CD4-positive, alpha-beta T cell (primary cell): ENCODE results near the gene NPSR1. TPM values are rescaled to one million over a fixed set of nuclear protein-coding genes. Genes with fewer than 3 reads are reported as not detected.

Source experiments
- ATAC-seq: fragments of 200-7000 bp; cut with Tn5 transposase; one replicate; pipeline ENCODE4 v1.10.0; 2022; ENCODE audit warnings: mild to moderate bottlenecking; ENCODE audit not compliant: poor library complexity
- CTCF ChIA-PET: fragments of 350-600 bp; sonication (Branson Sonifier 250); formaldehyde crosslinking; loops from one replicate; lab custom pipeline; 2021; ENCODE audit warnings: antibody characterized with exemption, inconsistent platforms; lab: Charles Lee
- POLR2A ChIA-PET: fragments of 350-600 bp; sonication (Branson Sonifier 250); formaldehyde crosslinking; loops from one replicate; lab custom pipeline; 2021; ENCODE audit warnings: antibody characterized with exemption, inconsistent platforms; lab: Charles Lee
- DNase-seq, 14 experiments: peaks; one replicate each; pipeline ENCODE4 v3.0.0-alpha.2; 2013 to 2020; ENCODE audit warnings: mixed read lengths in 2 of 14
- H3K27ac ChIP-seq, 2 donors: one replicate each; pipeline versions ENCODE4 v1.5.1 to v1.7.0; 2013; ENCODE audit warnings: low read length in 2 of 2, low read depth in 1 of 2, mild to moderate bottlenecking in 1 of 2
- H3K27me3 ChIP-seq, 2 experiments: 1 replicate in 1 of 2; 2 replicates in 1 of 2; pipeline versions ENCODE4 v1.6.1 to v1.7.0; 2013; ENCODE audit warnings: low read length in 2 of 2, control low read depth in 1 of 2, mild to moderate bottlenecking in 1 of 2, moderate library complexity in 1 of 2; ENCODE audit not compliant: insufficient read depth in 2 of 2, control insufficient read depth in 1 of 2
- H3K36me3 ChIP-seq: one replicate; pipeline ENCODE4 v1.6.1; 2013; ENCODE audit warnings: low read length, control low read depth; ENCODE audit not compliant: insufficient read depth
- H3K4me1 ChIP-seq: one replicate; pipeline ENCODE4 v1.6.1; 2013; ENCODE audit warnings: low read length, control low read depth; ENCODE audit not compliant: insufficient read depth
- H3K4me3 ChIP-seq: one replicate; pipeline ENCODE4 v1.5.1; 2013; ENCODE audit warnings: mild to moderate bottlenecking, low read length, moderate library complexity
- H3K9me3 ChIP-seq, 2 experiments: 1 replicate in 1 of 2; 2 replicates in 1 of 2; pipeline versions ENCODE4 v1.6.1 to v1.7.0; 2013; ENCODE audit warnings: low read length in 2 of 2, mild to moderate bottlenecking in 2 of 2, control low read depth in 1 of 2, moderate library complexity in 1 of 2; ENCODE audit not compliant: control insufficient read depth in 1 of 2, insufficient read depth in 1 of 2
- H3K27ac Mint-ChIP-seq: one replicate; pipeline ENCODE4 v1.8.0; 2020; ENCODE audit warnings: mixed read lengths
- H3K27me3 Mint-ChIP-seq: one replicate; pipeline ENCODE4 v1.8.0; 2021; ENCODE audit warnings: mixed read lengths
- H3K36me3 Mint-ChIP-seq: one replicate; pipeline ENCODE4 v1.8.0; 2021; ENCODE audit warnings: low read depth, mixed read lengths
- H3K4me1 Mint-ChIP-seq: one replicate; pipeline ENCODE4 v1.8.0; 2021; ENCODE audit warnings: low read depth, mixed read lengths
- H3K4me3 Mint-ChIP-seq: one replicate; pipeline ENCODE4 v1.8.0; 2020; ENCODE audit warnings: mild to moderate bottlenecking, mixed read lengths
- H3K9me3 Mint-ChIP-seq: one replicate; pipeline ENCODE4 v1.8.0; 2020; ENCODE audit warnings: mixed read lengths
- CTCF ChIP-seq: fragments of 200-600 bp; IDR thresholded peaks from one replicate; pipeline ENCODE4 v1.8.0; 2022; ENCODE audit warnings: antibody characterized with exemption, mild to moderate bottlenecking
- intact Hi-C, 2 experiments: fragments of 100-400 bp; cut with DNase I in 1 of 2; cut with micrococcal nuclease in 1 of 2; formaldehyde crosslinking; loops; one replicate each; pipeline versions ENCODE4 v1.15.1 to v1.9.0; 2023 to 2025; cut with DNase I, micrococcal nuclease
- total RNA-seq, 174 experiments: library from RNA in 2 of 174; stranded (reverse) in 2 of 174; gene quantifications; one replicate each; pipeline ENCODE4 v1.2.3 and lab custom pipeline; 2021 to 2026

NPSR1 gene
- total RNA-seq, 2 experiments from 2014 or later: not detected

- H3K27ac Mint-ChIP-seq: no peak overlapping the region
- no peak overlapping the region for H3K27ac ChIP-seq
Observed at GRCh38 chr7:34677491-34677890, 19.5 kb downstream of the NPSR1 start.

GRCh38 chr7:34687529-34687928, 29.5 kb downstream of the NPSR1 start:
- H3K4me1 ChIP-seq: no peaks in the 10 kb centered on the region
- H3K36me3 ChIP-seq: no peaks in the 10 kb centered on the region
- H3K27ac ChIP-seq: no peak overlapping the region
- H3K27me3 ChIP-seq: no peaks in the 10 kb centered on the region
- no peaks in the 10 kb centered on the region for H3K36me3 Mint-ChIP-seq
- H3K9me3 Mint-ChIP-seq: peaks cover 2% of the 10 kb centered on the region
- CTCF ChIA-PET: no interaction called here
- no peak overlapping the region for H3K4me3 Mint-ChIP-seq
- no peak overlapping the region for H3K4me3 ChIP-seq
- no peaks in the 10 kb centered on the region for H3K4me1 Mint-ChIP-seq
- POLR2A ChIA-PET: no interaction called here
- H3K27ac Mint-ChIP-seq: no peak overlapping the region
- DNase-seq: no peak
- no peak for TF ChIP-seq CTCF
- no peaks in the 10 kb centered on the region for H3K9me3 ChIP-seq
- intact Hi-C loops: no loop called here
- ATAC-seq: no peak
- peaks cover 4% of the 10 kb centered on the region for H3K27me3 Mint-ChIP-seq

More at GRCh38 chr7:34677491-34677890, 19.5 kb downstream of the NPSR1 start:
- Mint-ChIP-seq H3K4me1 (no peaks in the 10 kb centered on the region), H3K36me3 (no peaks in the 10 kb centered on the region), H3K4me3 (no peak overlapping the region), H3K9me3 (no peaks in the 10 kb centered on the region), H3K27me3 (peaks cover 4% of the 10 kb centered on the region)
- Histone ChIP-seq H3K4me1 (no peaks in the 10 kb centered on the region), H3K36me3 (no peaks in the 10 kb centered on the region), H3K4me3 (no peak overlapping the region), H3K9me3 (no peaks in the 10 kb centered on the region), H3K27me3 (no peaks in the 10 kb centered on the region)
- DNase-seq (no peak), ATAC-seq (no peak)
- intact Hi-C loops: no loop called here
- no peak for TF ChIP-seq CTCF
- POLR2A ChIA-PET: no interaction called here
- CTCF ChIA-PET: no interaction called here

GRCh38 chr7:34696415-34696814, 38.4 kb downstream of the NPSR1 start:
- ChIA-PET CTCF (no interaction called here), POLR2A (no interaction called here)
- Mint-ChIP-seq H3K36me3 (no peaks in the 10 kb centered on the region), H3K27me3 (no peaks in the 10 kb centered on the region), H3K27ac (no peak overlapping the region), H3K4me1 (no peaks in the 10 kb centered on the region), H3K4me3 (no peak overlapping the region), H3K9me3 (peaks cover 19% of the 10 kb centered on the region)
- Histone ChIP-seq H3K4me3 (no peak overlapping the region), H3K27me3 (no peaks in the 10 kb centered on the region), H3K27ac (no peak overlapping the region), H3K36me3 (no peaks in the 10 kb centered on the region), H3K9me3 (peaks cover 3 to 16% of the 10 kb centered on the region in 2 experiments), H3K4me1 (no peaks in the 10 kb centered on the region)
- DNase-seq: no peak
- intact Hi-C loops: no loop called here
- ATAC-seq: no peak
- TF ChIP-seq CTCF: no peak
